Endothelial cell of umbilical vein (primary cell): ENCODE results near the gene RHOG.

Source experiments
- EZH2 ChIP-seq: IDR thresholded peaks from 2 replicates; pipeline ENCODE4 v1.6.1; 2012; ENCODE audit warnings: borderline replicate concordance, low read depth, mild to moderate bottlenecking, moderate library complexity, low read length, inconsistent platforms; ENCODE audit not compliant: severe bottlenecking
- GATA2 ChIP-seq: IDR thresholded peaks from 2 replicates; pipeline ENCODE4 v1.7.0; 2011; ENCODE audit warnings: low read depth, mild to moderate bottlenecking, moderate library complexity, mixed read lengths, low read length; ENCODE audit not compliant: insufficient read length, insufficient read depth
- JUN ChIP-seq: IDR thresholded peaks from 2 replicates; pipeline ENCODE4 v1.6.1; 2011; ENCODE audit warnings: borderline replicate concordance, low read depth; ENCODE audit not compliant: insufficient read length, insufficient read depth
- MYC ChIP-seq: IDR thresholded peaks from one replicate; pipeline ENCODE4 v1.6.1; 2011; ENCODE audit warnings: mild to moderate bottlenecking, low read depth, low read length
- POLR2A ChIP-seq: IDR thresholded peaks from 2 replicates; pipeline ENCODE4 v1.6.1; 2012; ENCODE audit warnings: low read depth, mild to moderate bottlenecking, control low read depth, low read length
- POLR2AphosphoS5 ChIP-seq: IDR thresholded peaks from 2 replicates; pipeline ENCODE4 v1.6.1; 2012; ENCODE audit warnings: low read depth, mild to moderate bottlenecking, control low read depth, low read length, moderate library complexity; ENCODE audit not compliant: insufficient read depth
- TF ChIP-seq, protein P1 (sequence below): IDR thresholded peaks from 2 replicates; pipeline ENCODE4 v1.6.1; 2011; ENCODE audit not compliant: insufficient read depth, insufficient read length
- TF ChIP-seq, protein P2 (sequence below), 2 donors: IDR thresholded peaks; 1 replicate in 1 of 2; 2 replicates in 1 of 2; pipeline ENCODE4 v1.5.1; 2011; ENCODE audit warnings: low read length in 2 of 2, mild to moderate bottlenecking in 2 of 2, moderate library complexity in 2 of 2, control low read depth in 1 of 2, inconsistent platforms in 1 of 2, low read depth in 1 of 2; ENCODE audit not compliant: insufficient read depth in 1 of 2; ENCODE audit errors: extremely low read depth in 1 of 2

DNA sequence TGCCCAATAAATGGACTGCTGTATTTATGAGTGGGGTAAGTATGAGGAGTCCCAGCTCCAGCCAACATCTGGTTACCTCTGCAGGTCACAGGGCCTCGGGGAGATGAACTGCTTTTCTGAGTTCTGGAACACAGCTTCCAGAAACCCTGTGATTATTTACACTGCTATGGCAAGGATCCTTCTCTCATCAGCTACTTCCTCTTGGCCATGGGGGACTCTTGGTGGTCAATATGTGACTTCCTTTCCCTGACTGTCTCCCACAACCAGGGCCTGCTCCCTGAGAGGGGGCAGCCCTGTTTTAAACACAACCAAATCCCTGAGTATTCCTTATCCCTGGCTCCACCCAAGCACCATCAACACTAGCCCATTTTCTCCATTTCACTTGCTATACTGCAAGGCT, 10.0 kb downstream of the RHOG start:
- TF ChIP-seq, protein P1, sequence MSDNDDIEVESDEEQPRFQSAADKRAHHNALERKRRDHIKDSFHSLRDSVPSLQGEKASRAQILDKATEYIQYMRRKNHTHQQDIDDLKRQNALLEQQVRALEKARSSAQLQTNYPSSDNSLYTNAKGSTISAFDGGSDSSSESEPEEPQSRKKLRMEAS, result no peak
- TF ChIP-seq, protein P2, sequence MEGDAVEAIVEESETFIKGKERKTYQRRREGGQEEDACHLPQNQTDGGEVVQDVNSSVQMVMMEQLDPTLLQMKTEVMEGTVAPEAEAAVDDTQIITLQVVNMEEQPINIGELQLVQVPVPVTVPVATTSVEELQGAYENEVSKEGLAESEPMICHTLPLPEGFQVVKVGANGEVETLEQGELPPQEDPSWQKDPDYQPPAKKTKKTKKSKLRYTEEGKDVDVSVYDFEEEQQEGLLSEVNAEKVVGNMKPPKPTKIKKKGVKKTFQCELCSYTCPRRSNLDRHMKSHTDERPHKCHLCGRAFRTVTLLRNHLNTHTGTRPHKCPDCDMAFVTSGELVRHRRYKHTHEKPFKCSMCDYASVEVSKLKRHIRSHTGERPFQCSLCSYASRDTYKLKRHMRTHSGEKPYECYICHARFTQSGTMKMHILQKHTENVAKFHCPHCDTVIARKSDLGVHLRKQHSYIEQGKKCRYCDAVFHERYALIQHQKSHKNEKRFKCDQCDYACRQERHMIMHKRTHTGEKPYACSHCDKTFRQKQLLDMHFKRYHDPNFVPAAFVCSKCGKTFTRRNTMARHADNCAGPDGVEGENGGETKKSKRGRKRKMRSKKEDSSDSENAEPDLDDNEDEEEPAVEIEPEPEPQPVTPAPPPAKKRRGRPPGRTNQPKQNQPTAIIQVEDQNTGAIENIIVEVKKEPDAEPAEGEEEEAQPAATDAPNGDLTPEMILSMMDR (IDR thresholded peaks at IDR 0.05; ENCODE audit: extremely low read depth in 1 of 2, insufficient read depth in 1 of 2, low read depth in 1 of 2, low read length in 2 of 2), result no peak
- TF ChIP-seq POLR2A, result no peak
- no peak for TF ChIP-seq EZH2
- no peak for TF ChIP-seq POLR2AphosphoS5
- TF ChIP-seq MYC, result no peak
- TF ChIP-seq JUN, result no peak
- no peak for TF ChIP-seq GATA2
